A549 (cell line): ENCODE results near the gene CAPNS2. TPM values are rescaled to one million over a fixed set of nuclear protein-coding genes. Genes with fewer than 3 reads are reported as not detected.

ENCODE experiments used
- ATAC-seq, 2 experiments: fragments of 200-7000 bp in 1 of 2; fragments of >200 bp in 1 of 2; cut with Nextera tagmentation in 1 of 2; cut with Tn5 transposase in 1 of 2; 3 replicates each; pipeline versions ENCODE4 v1.8.0 to v1.9.1; 2018 to 2020; ENCODE audit warnings: mild to moderate bottlenecking in 1 of 2, moderate library complexity in 1 of 2
- CTCF ChIA-PET: fragments of 300-600 bp; sonication (Branson Sonifier 250); formaldehyde crosslinking; extraction: SDS; loops from one replicate; lab custom pipeline; 2021; ENCODE audit warnings: antibody characterized with exemption, inconsistent platforms; lab: Yijun Ruan, JAX
- POLR2A ChIA-PET: fragments of 350-600 bp; formaldehyde crosslinking; extraction: SDS; loops from one replicate; lab custom pipeline; 2021; ENCODE audit warnings: antibody characterized with exemption, inconsistent platforms; lab: Yijun Ruan, JAX
- DNase-seq, 2 experiments: peaks; one replicate each; pipeline versions ENCODE4 v3.0.0 to v3.0.0-alpha.2; 2011 to 2016; ENCODE audit warnings: low read depth in 1 of 2, low spot score in 1 of 2
- FAIRE-seq: peaks from 2 replicates; lab custom pipeline; 2011; peaks lifted over from hg19 to GRCh38; lab: Jason Lieb, UNC
- H3K27ac ChIP-seq, 2 experiments: fragments of >200 bp; sonication (Bioruptor Twin); formaldehyde crosslinking; 3 replicates each; pipeline ENCODE4 v1.5.1; 2016 to 2017
- H3K4me1 ChIP-seq: fragments of >200 bp; sonication (Bioruptor Twin); formaldehyde crosslinking; 3 replicates; pipeline ENCODE4 v1.6.1; 2016
- H3K4me2 ChIP-seq: fragments of >200 bp; sonication (Bioruptor Twin); formaldehyde crosslinking; 3 replicates; pipeline ENCODE4 v1.6.1; 2016
- H3K4me3 ChIP-seq: fragments of >200 bp; sonication (Bioruptor Twin); formaldehyde crosslinking; 3 replicates; pipeline ENCODE4 v1.5.1; 2016
- H3K9me3 ChIP-seq: fragments of >200 bp; sonication (Bioruptor Twin); formaldehyde crosslinking; 3 replicates; pipeline ENCODE4 v1.6.1; 2016
- CBX2 ChIP-seq: fragments of 200-600 bp; sonication (generic); IDR thresholded peaks from 2 replicates; pipeline ENCODE4 v1.6.1; 2016; ENCODE audit warnings: low read depth, mild to moderate bottlenecking, borderline replicate concordance
- CBX8 ChIP-seq: fragments of 200-600 bp; sonication (generic); IDR thresholded peaks from 2 replicates; pipeline ENCODE4 v1.6.1; 2016
- EHF ChIP-seq: fragments of 250-450 bp; sonication (Bioruptor Pico); IDR thresholded peaks from 2 replicates; pipeline ENCODE4 v1.5.0; 2020; ENCODE audit warnings: mild to moderate bottlenecking
- EHMT2 ChIP-seq: fragments of 200-600 bp; sonication (generic); IDR thresholded peaks from 2 replicates; pipeline ENCODE4 v1.6.1; 2016; ENCODE audit warnings: antibody characterized with exemption, low read depth, mild to moderate bottlenecking, moderate library complexity
- EP300 ChIP-seq, 2 experiments: fragments of >200 bp; sonication (Bioruptor Twin); formaldehyde crosslinking; IDR thresholded peaks; 2 replicates in 1 of 2; 3 replicates in 1 of 2; pipeline ENCODE4 v1.6.1; 2016 to 2017
- FOSB ChIP-seq: fragments of 250-450 bp; sonication (Bioruptor Pico); IDR thresholded peaks from 2 replicates; pipeline ENCODE4 v1.5.0; 2020; ENCODE audit warnings: mild to moderate bottlenecking, moderate library complexity
- FOSL2 ChIP-seq, 2 experiments: fragments of 450-650 bp in 1 of 2; fragments of >200 bp in 1 of 2; sonication (Bioruptor Twin) in 1 of 2; formaldehyde crosslinking; IDR thresholded peaks; 2 replicates each; pipeline versions ENCODE4 v1.5.0 to v1.6.1; 2016 to 2020; ENCODE audit warnings: mild to moderate bottlenecking in 1 of 2, moderate library complexity in 1 of 2
- HOXB13 ChIP-seq: fragments of 250-450 bp; sonication (Bioruptor Pico); IDR thresholded peaks from 2 replicates; pipeline ENCODE4 v1.5.0; 2020; ENCODE audit warnings: low read depth, mild to moderate bottlenecking, moderate library complexity
- KDM5A ChIP-seq: fragments of 200-600 bp; sonication (generic); IDR thresholded peaks from 2 replicates; pipeline ENCODE4 v1.6.1; 2016; ENCODE audit warnings: antibody characterized with exemption, mild to moderate bottlenecking
- MAZ ChIP-seq: fragments of 150-350 bp; IDR thresholded peaks from 2 replicates; pipeline ENCODE4 v1.6.1; 2014; ENCODE audit warnings: antibody characterized with exemption, low read depth, low read length, borderline replicate concordance
- NFE2L2 ChIP-seq: fragments of 150-350 bp; conservative IDR thresholded peaks from 2 replicates; pipeline ENCODE4 v1.6.1; 2014; ENCODE audit warnings: low read length
- POLR2AphosphoS2 ChIP-seq: conservative IDR thresholded peaks from 2 replicates; pipeline ENCODE4 v1.6.1; 2012; ENCODE audit warnings: low read length, improper control_type of control experiment, inconsistent platforms
- RAD21 ChIP-seq, 2 experiments: fragments of >200 bp in 1 of 2; sonication (Bioruptor Twin) in 1 of 2; formaldehyde crosslinking in 1 of 2; IDR thresholded peaks in 1 of 2; conservative IDR thresholded peaks in 1 of 2; 2 replicates in 1 of 2; 3 replicates in 1 of 2; pipeline ENCODE4 v1.6.1; 2012 to 2018; ENCODE audit warnings: inconsistent platforms in 1 of 2
- RARB ChIP-seq: fragments of 250-450 bp; sonication (Bioruptor Pico); IDR thresholded peaks from 2 replicates; pipeline ENCODE4 v1.8.0; 2021; ENCODE audit warnings: mild to moderate bottlenecking, moderate library complexity
- RCOR1 ChIP-seq: fragments of 150-350 bp; IDR thresholded peaks from 2 replicates; pipeline ENCODE4 v1.6.1; 2014; ENCODE audit warnings: antibody characterized with exemption, low read length, low read depth
- RNF2 ChIP-seq: fragments of 200-600 bp; sonication (generic); IDR thresholded peaks from 2 replicates; pipeline ENCODE4 v1.6.1; 2016; ENCODE audit warnings: low read depth, mild to moderate bottlenecking, antibody characterized with exemption, moderate library complexity, borderline replicate concordance
- TFCP2L1 ChIP-seq: fragments of 250-450 bp; sonication (Bioruptor Pico); IDR thresholded peaks from 2 replicates; pipeline ENCODE4 v1.5.0; 2021; ENCODE audit warnings: mild to moderate bottlenecking
- ZFP36 ChIP-seq: fragments of 450-650 bp; IDR thresholded peaks from 2 replicates; pipeline ENCODE4 v1.6.1; 2014; ENCODE audit warnings: borderline replicate concordance; ENCODE audit not compliant: partially characterized antibody
- ZSCAN20 ChIP-seq: fragments of 250-450 bp; sonication (Bioruptor Pico); IDR thresholded peaks from 2 replicates; pipeline ENCODE4 v1.8.0; 2022; ENCODE audit warnings: mild to moderate bottlenecking, moderate library complexity
- WGBS: methylation state at CpG from one replicate; pipeline ENCODE4 v1.1.6; 2017; ENCODE audit errors: missing lambda C conversion rate; 5-methylcytosine and 5-hydroxymethylcytosine counted together
- polyA plus RNA-seq, 4 experiments: library from polyadenylated mRNA; depleted of rRNA in 3 of 4; stranded (reverse); fragments of >200 nt; fragmentation: RNase III in 1 of 4; extraction: RNeasy Plus Mini Kit Qiagen cat#74134 plus additional on column Dnase treatment in 1 of 4; gene quantifications; 2 replicates in 3 of 4; 3 replicates in 1 of 4; pipeline ENCODE4 v1.2.3, GENCODE V29; 2011 to 2017
- TF ChIP-seq, protein P1 (sequence below): fragments of >200 bp; sonication (Bioruptor Twin); formaldehyde crosslinking; IDR thresholded peaks from 3 replicates; pipeline ENCODE4 v1.6.1; 2016
- TF ChIP-seq, protein P2 (sequence below): IDR thresholded peaks from 2 replicates; pipeline ENCODE4 v1.6.1; 2012

CAPNS2 gene
- polyA plus RNA-seq, 2 of the 4 experiments (the other 2 are of a cell fraction) = not detected

DNA sequence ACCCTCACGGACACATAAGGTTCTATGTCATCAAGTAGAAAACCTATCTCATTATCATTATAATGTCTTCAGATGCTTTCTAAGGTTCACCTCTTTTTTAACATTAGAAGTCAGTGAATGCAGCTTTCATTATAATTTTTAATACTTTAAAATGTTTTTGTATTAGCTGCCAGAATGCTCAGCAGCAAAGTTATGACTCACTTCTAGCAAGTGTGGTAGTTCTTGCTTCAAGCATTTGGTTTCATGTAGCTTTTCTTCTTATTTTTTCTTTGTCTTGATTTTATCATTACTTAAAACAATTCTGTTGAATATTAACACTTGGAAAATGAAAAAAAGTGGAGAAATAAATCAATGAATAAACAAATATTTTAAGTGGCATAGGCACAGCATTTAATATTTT, 34.3 kb upstream of the CAPNS2 start:
- Histone ChIP-seq H3K4me3 (no peak overlapping the region), H3K4me1 (no peaks in the 10 kb centered on the region), H3K9me3 (no peaks in the 10 kb centered on the region), H3K27ac (no peak overlapping the region), H3K4me2 (no peak overlapping the region)
- WGBS = 88% methylated on average over 1 of the region's 1 CpG
- ATAC-seq (no peak), FAIRE-seq (no peak), DNase-seq (no peak)
- POLR2A ChIA-PET = no interaction called here
- TF ChIP-seq, protein P1, sequence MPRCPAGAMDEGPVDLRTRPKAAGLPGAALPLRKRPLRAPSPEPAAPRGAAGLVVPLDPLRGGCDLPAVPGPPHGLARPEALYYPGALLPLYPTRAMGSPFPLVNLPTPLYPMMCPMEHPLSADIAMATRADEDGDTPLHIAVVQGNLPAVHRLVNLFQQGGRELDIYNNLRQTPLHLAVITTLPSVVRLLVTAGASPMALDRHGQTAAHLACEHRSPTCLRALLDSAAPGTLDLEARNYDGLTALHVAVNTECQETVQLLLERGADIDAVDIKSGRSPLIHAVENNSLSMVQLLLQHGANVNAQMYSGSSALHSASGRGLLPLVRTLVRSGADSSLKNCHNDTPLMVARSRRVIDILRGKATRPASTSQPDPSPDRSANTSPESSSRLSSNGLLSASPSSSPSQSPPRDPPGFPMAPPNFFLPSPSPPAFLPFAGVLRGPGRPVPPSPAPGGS = no peak
- TF ChIP-seq MAZ (no peak), EHMT2 (no peak), EP300 (IDR thresholded peaks at IDR 0.05) (no peak), HOXB13 (CRISPR knock-in tag) (no peak)
- TF ChIP-seq, protein P2, sequence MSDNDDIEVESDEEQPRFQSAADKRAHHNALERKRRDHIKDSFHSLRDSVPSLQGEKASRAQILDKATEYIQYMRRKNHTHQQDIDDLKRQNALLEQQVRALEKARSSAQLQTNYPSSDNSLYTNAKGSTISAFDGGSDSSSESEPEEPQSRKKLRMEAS = no peak
- CTCF ChIA-PET = interaction anchor here (0.6 to 8.2 kb wide), 2 partner anchors 67 to 1280 kb away, joined by 4 to 47 read pairs; no protein-coding TSS in a partner anchor

DNA sequence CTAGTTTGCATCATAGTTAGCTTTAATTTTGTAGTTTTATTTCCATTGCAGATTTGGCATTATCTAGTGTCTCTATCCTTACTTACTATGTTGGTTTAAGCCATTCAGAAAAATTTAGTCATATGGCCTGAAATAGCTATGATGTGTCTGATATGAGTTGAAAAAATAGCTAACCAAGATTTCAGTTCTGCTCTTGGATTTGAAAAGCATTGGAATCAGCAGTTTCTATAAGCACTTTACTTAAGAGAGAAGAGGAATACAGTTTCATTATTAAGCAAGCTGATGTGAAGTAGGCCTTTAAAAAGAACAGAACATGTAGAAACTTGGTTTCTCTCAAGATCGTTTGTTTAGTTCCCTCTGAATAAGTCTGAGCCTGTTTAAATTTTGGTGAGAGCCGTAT, 31.7 kb upstream of the CAPNS2 start:
- ATAC-seq (no peak), FAIRE-seq (peak; percentile 49), DNase-seq (no peak)
- Histone ChIP-seq H3K4me3 (no peak overlapping the region), H3K9me3 (no peaks in the 10 kb centered on the region), H3K4me2 (no peak overlapping the region), H3K4me1 (no peaks in the 10 kb centered on the region), H3K27ac (no peak overlapping the region)
- ChIA-PET POLR2A (no interaction called here), CTCF (interaction anchor here (1.2 to 9.7 kb wide), 2 partner anchors 71 to 73 kb away, joined by 3 to 107 read pairs; no protein-coding TSS in a partner anchor)
- WGBS = 69% methylated on average over 2 of the region's 2 CpGs
- TF ChIP-seq, protein P2 = no peak
- TF ChIP-seq EHF (CRISPR knock-in tag) (no peak), ZFP36 (no peak), CBX2 (no peak), CBX8 (no peak), ZSCAN20 (CRISPR knock-in tag) (no peak), MAZ (no peak), RNF2 (no peak), KDM5A (no peak)
- TF ChIP-seq, protein P1 = no peak

DNA sequence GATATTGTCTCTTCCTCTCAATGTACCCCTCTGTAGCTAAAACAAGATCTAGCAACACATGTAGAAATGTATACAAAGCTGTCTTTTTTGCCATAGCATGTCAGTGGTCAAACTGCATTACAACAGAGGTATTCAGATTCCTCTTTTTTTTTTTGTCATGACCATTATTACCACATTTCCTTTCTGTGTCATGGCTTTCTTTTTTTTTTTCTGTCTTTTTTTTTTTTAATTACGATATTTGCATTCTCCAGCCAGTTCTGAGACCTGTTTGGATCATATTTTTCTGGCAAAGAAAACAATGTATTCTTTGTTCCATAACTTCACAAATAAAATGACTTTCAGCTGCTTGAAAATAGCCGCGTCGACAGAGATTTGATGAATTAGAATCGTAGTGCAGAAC, 27.4 kb upstream of the CAPNS2 start:
- POLR2A ChIA-PET = no interaction called here

More for the DNA sequence above, 27.4 kb upstream of the CAPNS2 start:
- TF ChIP-seq TFCP2L1 (CRISPR knock-in tag) (no peak), KDM5A (no peak), NFE2L2 (no peak), RARB (no peak), POLR2AphosphoS2 (no peak), FOSL2 (IDR thresholded peaks at IDR 0.05) (no peak), FOSL2 (CRISPR knock-in tag; IDR thresholded peaks at IDR 0.05) (no peak), RCOR1 (no peak), FOSB (CRISPR knock-in tag) (no peak), RAD21 (conservative IDR thresholded peaks at IDR 0.05 in 1 of 2, IDR thresholded peaks at IDR 0.05 in 1 of 2) (no peak)
- no peak overlapping the region for H3K4me2 ChIP-seq
- H3K4me3 ChIP-seq = no peak overlapping the region
- no peak for FAIRE-seq
- no peak overlapping the region for H3K27ac ChIP-seq
- no peak for ATAC-seq
- CTCF ChIA-PET = interaction anchor here (0.9 to 9.7 kb wide), 3 partner anchors 67 to 1985 kb away, joined by 3 to 107 read pairs (median 3); no protein-coding TSS in a partner anchor
- no peak for DNase-seq
- no peaks in the 10 kb centered on the region for H3K4me1 ChIP-seq
- no peaks in the 10 kb centered on the region for H3K9me3 ChIP-seq
- WGBS = 76% methylated on average over 5 of the region's 5 CpGs
